ENCODE data around the gene CCDC160. TPM values are rescaled to one million over a fixed set of nuclear protein-coding genes. Genes with fewer than 3 reads are reported as not detected.
"Not testable (repeated sequence)": the region's sequence is repeated elsewhere in the genome, so short reads cannot be mapped to it uniquely, and the experiment has no call there.

The CCDC160 gene
- total and polyA plus RNA-seq, 2 of the 4 experiments (the other 2 are of a cell fraction) = not detected

DNA sequence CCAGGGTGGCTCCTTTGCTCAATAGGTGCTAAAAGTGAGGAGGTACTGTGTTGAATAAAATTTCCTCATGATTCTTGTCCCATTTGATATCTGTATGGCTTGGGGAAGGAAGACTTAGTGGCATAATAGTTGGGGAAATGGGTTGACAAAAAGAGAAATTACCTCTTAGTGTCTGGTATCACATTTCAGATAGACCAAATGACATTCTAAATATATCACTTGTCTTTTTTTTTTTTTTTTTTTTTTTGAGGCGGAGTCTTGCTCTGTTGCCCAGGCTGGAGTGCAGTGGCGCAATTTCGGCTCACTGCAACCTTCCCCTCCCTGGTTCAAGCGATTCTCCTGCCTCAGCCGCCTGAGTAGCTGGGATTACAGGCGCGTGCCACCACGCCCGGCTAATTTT, 1.2 kb downstream of the CCDC160 start:
- H3K56ac ChIP-seq (ENCODE audit: extremely low read depth, insufficient read depth, low read length); BruUV-seq (replicated peaks); CTCF ChIA-PET; H4K8ac ChIP-seq (ENCODE audit: low read depth in 2 of 2, low read length in 2 of 2); H2BK15ac ChIP-seq (ENCODE audit: low read depth, low read length); H2AFZ ChIP-seq (replicated peaks; ENCODE audit: low read length, poor library complexity); dilution Hi-C loops (cut with HindIII; ENCODE audit: low sequenced_read_pairs, unreplicated experiment); H2BK5ac ChIP-seq (ENCODE audit: low read depth, low read length, poor library complexity, severe bottlenecking); H3K14ac ChIP-seq (replicated peaks; ENCODE audit: low read depth, low read length); H3K9me1 ChIP-seq (ENCODE audit: insufficient read depth, low read length); ATAC-seq (ENCODE audit: low read depth); H3K4me1 ChIP-seq (ENCODE audit: control insufficient read depth, insufficient read depth, low read length); H2BK20ac ChIP-seq (ENCODE audit: low read depth, low read length); H3K9me3 ChIP-seq (ENCODE audit: control insufficient read depth, insufficient read depth, low read length); H3K4me3 ChIP-seq (ENCODE audit: insufficient read depth, low read depth, low read length); H3K36me3 ChIP-seq (ENCODE audit: control insufficient read depth, insufficient read depth, low read length); H3K27ac ChIP-seq (ENCODE audit: insufficient read depth, low read length); H2AK5ac ChIP-seq (ENCODE audit: low read depth, low read length); H4K91ac ChIP-seq (ENCODE audit: insufficient read depth, low read depth, low read length); H4K20me1 ChIP-seq (ENCODE audit: insufficient read depth, low read length); DNase-seq; H3K79me1 ChIP-seq (ENCODE audit: low read depth in 1 of 2, low read length in 2 of 2); H2BK120ac ChIP-seq (ENCODE audit: low read depth, low read length); H3K27me3 ChIP-seq (ENCODE audit: control insufficient read depth, insufficient read depth, low read length); H2AK9ac ChIP-seq (replicated peaks; ENCODE audit: low read depth, low read length, poor library complexity); H3K23ac ChIP-seq (ENCODE audit: low read depth, low read length); H3K4ac ChIP-seq (ENCODE audit: low read depth, low read length); POLR2A ChIA-PET (ENCODE audit: unreplicated experiment); H3K18ac ChIP-seq (ENCODE audit: low read depth, low read length); in situ Hi-C loops (cut with MboI; ENCODE audit: low sequenced_read_pairs); H3K9ac ChIP-seq (ENCODE audit: low read depth, low read length); H3K4me2 ChIP-seq (ENCODE audit: low read depth, low read length); H4K5ac ChIP-seq (ENCODE audit: low read depth, low read length); intact Hi-C loops (cut with micrococcal nuclease): not testable (repeated sequence)
- no CpG with 5 or more reads among the region's 9 CpGs for WGBS, 2 experiments (ENCODE audit: extremely low coverage in 2 of 2, insufficient read length in 1 of 2)
